A549 (cell line): ENCODE measurements around the gene CDKN2A. TPM values are rescaled to one million over a fixed set of nuclear protein-coding genes. Genes with fewer than 3 reads are reported as not detected.

Experiments used
- ATAC-seq, 2 experiments: fragments of 200-7000 bp in 1 of 2; fragments of >200 bp in 1 of 2; cut with Nextera tagmentation in 1 of 2; cut with Tn5 transposase in 1 of 2; 3 replicates each; pipeline versions ENCODE4 v1.8.0 to v1.9.1; 2018 to 2020; ENCODE audit warnings: mild to moderate bottlenecking in 1 of 2, moderate library complexity in 1 of 2
- CTCF ChIA-PET: fragments of 300-600 bp; sonication (Branson Sonifier 250); formaldehyde crosslinking; extraction: SDS; loops from one replicate; lab custom pipeline; 2021; ENCODE audit warnings: antibody characterized with exemption, inconsistent platforms; lab: Yijun Ruan, JAX
- POLR2A ChIA-PET: fragments of 350-600 bp; formaldehyde crosslinking; extraction: SDS; loops from one replicate; lab custom pipeline; 2021; ENCODE audit warnings: antibody characterized with exemption, inconsistent platforms; lab: Yijun Ruan, JAX
- DNase-seq, 2 experiments: peaks; one replicate each; pipeline versions ENCODE4 v3.0.0 to v3.0.0-alpha.2; 2011 to 2016; ENCODE audit warnings: low read depth in 1 of 2, low spot score in 1 of 2
- FAIRE-seq: peaks from 2 replicates; lab custom pipeline; 2011; peaks lifted over from hg19 to GRCh38; lab: Jason Lieb, UNC
- H3K27ac ChIP-seq, 2 experiments: fragments of >200 bp; sonication (Bioruptor Twin); formaldehyde crosslinking; 3 replicates each; pipeline ENCODE4 v1.5.1; 2016 to 2017
- H3K4me1 ChIP-seq: fragments of >200 bp; sonication (Bioruptor Twin); formaldehyde crosslinking; 3 replicates; pipeline ENCODE4 v1.6.1; 2016
- H3K4me2 ChIP-seq: fragments of >200 bp; sonication (Bioruptor Twin); formaldehyde crosslinking; 3 replicates; pipeline ENCODE4 v1.6.1; 2016
- H3K4me3 ChIP-seq: fragments of >200 bp; sonication (Bioruptor Twin); formaldehyde crosslinking; 3 replicates; pipeline ENCODE4 v1.5.1; 2016
- H3K9me3 ChIP-seq: fragments of >200 bp; sonication (Bioruptor Twin); formaldehyde crosslinking; 3 replicates; pipeline ENCODE4 v1.6.1; 2016
- CBX8 ChIP-seq: fragments of 200-600 bp; sonication (generic); IDR thresholded peaks from 2 replicates; pipeline ENCODE4 v1.6.1; 2016
- CHD2 ChIP-seq: fragments of 150-350 bp; IDR thresholded peaks from 2 replicates; pipeline ENCODE4 v1.6.1; 2014; ENCODE audit warnings: low read length; ENCODE audit not compliant: partially characterized antibody
- EHF ChIP-seq: fragments of 250-450 bp; sonication (Bioruptor Pico); IDR thresholded peaks from 2 replicates; pipeline ENCODE4 v1.5.0; 2020; ENCODE audit warnings: mild to moderate bottlenecking
- EP300 ChIP-seq, 2 experiments: fragments of >200 bp; sonication (Bioruptor Twin); formaldehyde crosslinking; IDR thresholded peaks; 2 replicates in 1 of 2; 3 replicates in 1 of 2; pipeline ENCODE4 v1.6.1; 2016 to 2017
- FOSB ChIP-seq: fragments of 250-450 bp; sonication (Bioruptor Pico); IDR thresholded peaks from 2 replicates; pipeline ENCODE4 v1.5.0; 2020; ENCODE audit warnings: mild to moderate bottlenecking, moderate library complexity
- FOXS1 ChIP-seq: fragments of 250-450 bp; sonication (Bioruptor Pico); IDR thresholded peaks from 2 replicates; pipeline ENCODE4 v1.5.0; 2020; ENCODE audit warnings: mild to moderate bottlenecking, moderate library complexity
- GATA3 ChIP-seq: IDR thresholded peaks from 2 replicates; pipeline ENCODE4 v1.6.1; 2012; ENCODE audit warnings: borderline replicate concordance
- HOXA7 ChIP-seq: fragments of 250-450 bp; sonication (Bioruptor Pico); IDR thresholded peaks from 2 replicates; pipeline ENCODE4 v1.5.0; 2020; ENCODE audit warnings: mild to moderate bottlenecking, moderate library complexity
- HOXB13 ChIP-seq: fragments of 250-450 bp; sonication (Bioruptor Pico); IDR thresholded peaks from 2 replicates; pipeline ENCODE4 v1.5.0; 2020; ENCODE audit warnings: low read depth, mild to moderate bottlenecking, moderate library complexity
- HOXB5 ChIP-seq: fragments of 250-450 bp; sonication (Bioruptor Pico); IDR thresholded peaks from 2 replicates; pipeline ENCODE4 v1.5.0; 2020; ENCODE audit warnings: mild to moderate bottlenecking, moderate library complexity
- MAFK ChIP-seq: fragments of 450-650 bp; IDR thresholded peaks from 2 replicates; pipeline ENCODE4 v1.6.1; 2014; ENCODE audit not compliant: partially characterized antibody
- MAZ ChIP-seq: fragments of 150-350 bp; IDR thresholded peaks from 2 replicates; pipeline ENCODE4 v1.6.1; 2014; ENCODE audit warnings: antibody characterized with exemption, low read depth, low read length, borderline replicate concordance
- NFE2L2 ChIP-seq: fragments of 150-350 bp; conservative IDR thresholded peaks from 2 replicates; pipeline ENCODE4 v1.6.1; 2014; ENCODE audit warnings: low read length
- PBX3 ChIP-seq: IDR thresholded peaks from 2 replicates; pipeline ENCODE4 v1.6.1; 2012
- POLR2A ChIP-seq: IDR thresholded peaks from 2 replicates; pipeline ENCODE4 v1.6.1; 2012; ENCODE audit warnings: mild to moderate bottlenecking, low read length
- RCOR1 ChIP-seq: fragments of 150-350 bp; IDR thresholded peaks from 2 replicates; pipeline ENCODE4 v1.6.1; 2014; ENCODE audit warnings: antibody characterized with exemption, low read length, low read depth
- SMC3 ChIP-seq: fragments of >200 bp; sonication (Bioruptor Twin); formaldehyde crosslinking; IDR thresholded peaks from 3 replicates; pipeline ENCODE4 v1.6.1; 2018; ENCODE audit warnings: inconsistent platforms
- TFCP2L1 ChIP-seq: fragments of 250-450 bp; sonication (Bioruptor Pico); IDR thresholded peaks from 2 replicates; pipeline ENCODE4 v1.5.0; 2021; ENCODE audit warnings: mild to moderate bottlenecking
- ZFP36 ChIP-seq: fragments of 450-650 bp; IDR thresholded peaks from 2 replicates; pipeline ENCODE4 v1.6.1; 2014; ENCODE audit warnings: borderline replicate concordance; ENCODE audit not compliant: partially characterized antibody
- WGBS: methylation state at CpG from one replicate; pipeline ENCODE4 v1.1.6; 2017; ENCODE audit errors: missing lambda C conversion rate; 5-methylcytosine and 5-hydroxymethylcytosine counted together
- polyA plus RNA-seq, 4 experiments: library from polyadenylated mRNA; depleted of rRNA in 3 of 4; stranded (reverse); fragments of >200 nt; fragmentation: RNase III in 1 of 4; extraction: RNeasy Plus Mini Kit Qiagen cat#74134 plus additional on column Dnase treatment in 1 of 4; gene quantifications; 2 replicates in 3 of 4; 3 replicates in 1 of 4; pipeline ENCODE4 v1.2.3, GENCODE V29; 2011 to 2017
- TF ChIP-seq, protein P1 (sequence below): fragments of 250-450 bp; sonication (Bioruptor Pico); IDR thresholded peaks from 2 replicates; pipeline ENCODE4 v1.5.0; 2020; ENCODE audit warnings: low read depth, mild to moderate bottlenecking, moderate library complexity
- TF ChIP-seq, protein P2 (sequence below): IDR thresholded peaks from 2 replicates; pipeline ENCODE4 v1.6.1; 2012
- TF ChIP-seq, protein P3 (sequence below): fragments of >200 bp; sonication (Bioruptor Twin); formaldehyde crosslinking; IDR thresholded peaks from 3 replicates; pipeline ENCODE4 v1.5.1; 2016

The CDKN2A gene
- polyA plus RNA-seq, 2 of the 4 experiments (the other 2 are of a cell fraction) = not detected

- TF ChIP-seq, protein P1, sequence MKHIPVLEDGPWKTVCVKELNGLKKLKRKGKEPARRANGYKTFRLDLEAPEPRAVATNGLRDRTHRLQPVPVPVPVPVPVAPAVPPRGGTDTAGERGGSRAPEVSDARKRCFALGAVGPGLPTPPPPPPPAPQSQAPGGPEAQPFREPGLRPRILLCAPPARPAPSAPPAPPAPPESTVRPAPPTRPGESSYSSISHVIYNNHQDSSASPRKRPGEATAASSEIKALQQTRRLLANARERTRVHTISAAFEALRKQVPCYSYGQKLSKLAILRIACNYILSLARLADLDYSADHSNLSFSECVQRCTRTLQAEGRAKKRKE (CRISPR knock-in tag) = no peak
- TF ChIP-seq EP300 (IDR thresholded peaks at IDR 0.05) (no peak), FOSB (no peak), HOXB13 (CRISPR knock-in tag) (no peak), CHD2 (no peak), FOXS1 (no peak), MAZ (no peak), ZFP36 (no peak), TFCP2L1 (CRISPR knock-in tag) (no peak), RCOR1 (no peak), NFE2L2 (no peak), PBX3 (no peak)
- TF ChIP-seq, protein P2, sequence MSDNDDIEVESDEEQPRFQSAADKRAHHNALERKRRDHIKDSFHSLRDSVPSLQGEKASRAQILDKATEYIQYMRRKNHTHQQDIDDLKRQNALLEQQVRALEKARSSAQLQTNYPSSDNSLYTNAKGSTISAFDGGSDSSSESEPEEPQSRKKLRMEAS = no peak
- TF ChIP-seq, protein P3, sequence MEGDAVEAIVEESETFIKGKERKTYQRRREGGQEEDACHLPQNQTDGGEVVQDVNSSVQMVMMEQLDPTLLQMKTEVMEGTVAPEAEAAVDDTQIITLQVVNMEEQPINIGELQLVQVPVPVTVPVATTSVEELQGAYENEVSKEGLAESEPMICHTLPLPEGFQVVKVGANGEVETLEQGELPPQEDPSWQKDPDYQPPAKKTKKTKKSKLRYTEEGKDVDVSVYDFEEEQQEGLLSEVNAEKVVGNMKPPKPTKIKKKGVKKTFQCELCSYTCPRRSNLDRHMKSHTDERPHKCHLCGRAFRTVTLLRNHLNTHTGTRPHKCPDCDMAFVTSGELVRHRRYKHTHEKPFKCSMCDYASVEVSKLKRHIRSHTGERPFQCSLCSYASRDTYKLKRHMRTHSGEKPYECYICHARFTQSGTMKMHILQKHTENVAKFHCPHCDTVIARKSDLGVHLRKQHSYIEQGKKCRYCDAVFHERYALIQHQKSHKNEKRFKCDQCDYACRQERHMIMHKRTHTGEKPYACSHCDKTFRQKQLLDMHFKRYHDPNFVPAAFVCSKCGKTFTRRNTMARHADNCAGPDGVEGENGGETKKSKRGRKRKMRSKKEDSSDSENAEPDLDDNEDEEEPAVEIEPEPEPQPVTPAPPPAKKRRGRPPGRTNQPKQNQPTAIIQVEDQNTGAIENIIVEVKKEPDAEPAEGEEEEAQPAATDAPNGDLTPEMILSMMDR = no peak
- Histone ChIP-seq H3K9me3 (no peaks in the 10 kb centered on the region), H3K4me3 (no peak overlapping the region), H3K27ac (no peak overlapping the region), H3K4me2 (no peak overlapping the region), H3K4me1 (no peaks in the 10 kb centered on the region)
- ChIA-PET CTCF (no interaction called here), POLR2A (no interaction called here)
- ATAC-seq (no peak), DNase-seq (no peak), FAIRE-seq (no peak)
Measured at GRCh38 chr9:21927752-21928151, 66.4 kb downstream of the CDKN2A start.

GRCh38 chr9:21923694-21924093 lies 70.5 kb downstream of the CDKN2A start:
- CTCF ChIA-PET = no interaction called here
- FAIRE-seq (no peak), ATAC-seq (no peak), DNase-seq (no peak)
- POLR2A ChIA-PET = no interaction called here
- H3K9me3 ChIP-seq = no peaks in the 10 kb centered on the region
- WGBS = no CpG with 5 or more reads among the region's 1 CpG
- H3K4me1 ChIP-seq = no peaks in the 10 kb centered on the region
- no peak overlapping the region for H3K4me2 ChIP-seq
- no peak for TF ChIP-seq HOXB13 (CRISPR knock-in tag)
- TF ChIP-seq NFE2L2 = no peak
- TF ChIP-seq POLR2A = no peak
- TF ChIP-seq HOXB5 (CRISPR knock-in tag) = no peak
- TF ChIP-seq GATA3 = no peak
- no peak for TF ChIP-seq HOXA7 (CRISPR knock-in tag)
- TF ChIP-seq EHF (CRISPR knock-in tag) = no peak
- no peak for TF ChIP-seq MAFK
- TF ChIP-seq CBX8 = no peak
- no peak for TF ChIP-seq SMC3
- H3K27ac ChIP-seq = no peak overlapping the region
- H3K4me3 ChIP-seq = no peak overlapping the region
